H1 (cell line): ENCODE data around the gene STX10. TPM values are rescaled to one million over a fixed set of nuclear protein-coding genes. Genes with fewer than 3 reads are reported as not detected.

ENCODE experiments used
- CHD2 ChIP-seq: IDR thresholded peaks from 2 replicates; pipeline ENCODE4 v1.6.1; 2012; ENCODE audit warnings: low read length, improper control_type of control experiment
- POLR2AphosphoS5 ChIP-seq: IDR thresholded peaks from 2 replicates; pipeline ENCODE4 v1.6.1; 2011; ENCODE audit warnings: low read depth, low read length
- polyA plus RNA-seq, 7 experiments: library from polyadenylated mRNA; depleted of rRNA in 3 of 7; stranded (reverse) in 5 of 7; unstranded in 2 of 7; fragments of >200 nt in 5 of 7; fragments of 200-250 nt in 2 of 7; gene quantifications; 1 replicate in 5 of 7; 2 replicates in 1 of 7; 4 replicates in 1 of 7; pipeline versions ENCODE4 v1.2.1 to v1.2.3, GENCODE V29; 2011 to 2013; ENCODE audit warnings: missing spikeins in 2 of 7, mixed read lengths in 2 of 7
- total RNA-seq: library from RNA; stranded (reverse); fragmentation: NEBNext Ultra II Directional; extraction: Animal tissue kit (Norgen Biotek cat#: 25700); gene quantifications from 2 replicates; pipeline ENCODE4 v1.2.1, GENCODE V29; 2021
- TF ChIP-seq, protein P1 (sequence below): IDR thresholded peaks from 2 replicates; pipeline ENCODE4 v1.6.1; 2012; ENCODE audit warnings: inconsistent platforms

Gene STX10
- total and polyA plus RNA-seq, 2 of the 8 experiments (the other 6 are each of a cell fraction or from before 2014, with no cell fraction given): 53.0 to 80.1 TPM

DNA sequence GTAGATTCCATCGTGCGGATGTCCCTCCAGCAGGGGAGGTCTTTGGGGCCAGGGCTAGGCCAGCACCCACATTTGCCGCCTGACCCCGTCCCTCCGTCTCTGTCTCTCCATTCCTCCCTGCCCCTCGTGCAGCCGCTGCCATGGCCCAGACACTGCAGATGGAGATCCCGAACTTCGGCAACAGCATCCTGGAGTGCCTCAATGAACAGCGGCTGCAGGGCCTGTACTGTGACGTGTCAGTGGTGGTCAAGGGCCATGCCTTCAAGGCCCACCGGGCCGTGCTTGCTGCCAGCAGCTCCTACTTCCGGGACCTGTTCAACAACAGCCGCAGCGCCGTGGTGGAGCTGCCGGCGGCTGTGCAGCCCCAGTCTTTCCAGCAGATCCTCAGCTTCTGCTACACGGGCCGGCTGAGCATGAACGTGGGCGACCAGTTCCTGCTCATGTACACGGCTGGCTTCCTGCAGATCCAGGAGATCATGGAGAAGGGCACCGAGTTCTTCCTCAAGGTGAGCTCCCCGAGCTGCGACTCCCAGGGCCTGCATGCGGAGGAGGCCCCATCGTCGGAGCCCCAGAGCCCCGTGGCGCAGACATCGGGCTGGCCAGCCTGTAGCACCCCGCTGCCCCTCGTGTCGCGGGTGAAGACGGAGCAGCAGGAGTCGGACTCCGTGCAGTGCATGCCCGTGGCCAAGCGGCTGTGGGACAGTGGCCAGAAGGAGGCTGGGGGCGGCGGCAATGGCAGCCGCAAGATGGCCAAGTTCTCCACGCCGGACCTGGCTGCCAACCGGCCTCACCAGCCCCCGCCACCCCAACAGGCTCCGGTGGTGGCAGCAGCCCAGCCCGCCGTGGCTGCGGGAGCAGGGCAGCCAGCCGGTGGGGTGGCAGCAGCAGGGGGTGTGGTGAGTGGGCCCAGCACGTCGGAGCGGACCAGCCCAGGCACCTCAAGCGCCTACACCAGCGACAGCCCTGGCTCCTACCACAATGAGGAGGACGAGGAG lies 14.8 kb downstream of the STX10 start (continued):
- TF ChIP-seq, protein P1, sequence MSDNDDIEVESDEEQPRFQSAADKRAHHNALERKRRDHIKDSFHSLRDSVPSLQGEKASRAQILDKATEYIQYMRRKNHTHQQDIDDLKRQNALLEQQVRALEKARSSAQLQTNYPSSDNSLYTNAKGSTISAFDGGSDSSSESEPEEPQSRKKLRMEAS: no peak
- TF ChIP-seq POLR2AphosphoS5 (no peak; the same call in 1 of the 2 replicates), CHD2 (no peak)
